DLD1 (cell line): Measurements from ENCODE around the gene MAP3K2.
"Not testable (repeated sequence)": the region's sequence is repeated elsewhere in the genome, so short reads cannot be mapped to it uniquely, and the experiment has no call there.

Experiments
- in situ Hi-C: cut with HindIII; loops from 2 replicates; pipeline ENCODE4 v1.10.0; 2017; ENCODE audit warnings: low sequenced_read_pairs

The MAP3K2 gene

GRCh38 chr2:127356531-127356930, 31.2 kb downstream of the MAP3K2 start:
- in situ Hi-C loops: no loop called here

DNA sequence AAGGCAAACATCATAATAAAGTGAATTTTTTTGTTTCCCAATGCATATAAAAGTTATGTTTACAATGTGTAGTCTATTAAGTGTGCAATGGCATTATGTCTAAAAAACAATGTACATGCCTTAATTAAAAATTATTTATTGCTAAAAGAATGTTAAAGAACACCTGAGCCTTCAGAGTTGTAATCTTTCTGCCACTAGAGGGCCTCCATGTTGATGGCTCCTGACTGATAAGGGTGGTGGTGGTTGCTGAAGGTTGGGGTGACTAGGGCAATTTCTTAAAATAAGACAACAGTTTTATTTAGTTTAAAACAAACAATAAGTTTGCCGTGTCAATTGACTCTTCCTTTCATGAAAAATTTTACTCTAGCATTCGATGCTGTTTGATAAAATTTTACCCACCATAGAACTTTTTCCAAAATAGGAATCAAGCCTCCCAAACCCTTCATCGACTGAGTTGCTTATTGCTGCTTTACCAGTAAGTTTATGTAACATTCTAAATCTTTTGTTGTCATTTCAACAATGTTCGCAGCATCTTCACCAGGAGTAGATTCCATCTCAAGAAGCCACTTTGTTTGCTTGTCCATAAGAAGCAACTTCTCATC, 32.3 kb downstream of the MAP3K2 start:
- in situ Hi-C loops: no loop called here

GRCh38 chr2:127353873-127354676, 33.7 kb downstream of the MAP3K2 start:
- in situ Hi-C loops: not testable (repeated sequence)

DNA sequence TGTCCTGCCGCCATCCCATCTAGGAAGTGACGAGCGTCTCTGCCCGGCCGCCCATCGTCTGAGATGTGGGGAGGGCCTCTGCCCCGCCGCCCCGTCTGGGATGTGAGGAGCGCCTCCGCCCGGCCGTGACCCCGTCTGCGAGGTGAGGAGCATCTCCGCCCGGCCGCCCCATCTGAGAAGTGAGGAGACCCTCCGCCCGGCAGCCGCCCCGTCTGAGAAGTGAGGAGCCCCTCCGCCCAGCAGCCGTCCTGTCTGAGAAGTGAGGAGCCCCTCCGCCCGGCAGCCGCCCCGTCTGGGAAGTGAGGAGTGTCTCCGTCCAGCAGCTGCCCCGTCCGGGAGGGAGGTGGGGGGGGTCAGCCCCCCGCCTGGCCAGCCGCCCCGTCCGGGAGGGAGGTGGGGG, 34.6 kb downstream of the MAP3K2 start:
- in situ Hi-C loops: not testable (repeated sequence)

GRCh38 chr2:127351603-127352002, 36.2 kb downstream of the MAP3K2 start:
- in situ Hi-C loops: no loop called here

GRCh38 chr2:127348426-127349000, 39.3 kb downstream of the MAP3K2 start:
- in situ Hi-C loops: no loop called here

GRCh38 chr2:127347734-127348392, 39.9 kb downstream of the MAP3K2 start:
- in situ Hi-C loops: no loop called here

- in situ Hi-C loops: no loop called here
Observed at GRCh38 chr2:127347015-127347414, 40.8 kb downstream of the MAP3K2 start.

- in situ Hi-C loops: no loop called here
Observed at GRCh38 chr2:127343277-127343676, 44.5 kb downstream of the MAP3K2 start.

- in situ Hi-C loops: no loop called here
Observed at GRCh38 chr2:127342101-127342500, 45.7 kb downstream of the MAP3K2 start.

DNA sequence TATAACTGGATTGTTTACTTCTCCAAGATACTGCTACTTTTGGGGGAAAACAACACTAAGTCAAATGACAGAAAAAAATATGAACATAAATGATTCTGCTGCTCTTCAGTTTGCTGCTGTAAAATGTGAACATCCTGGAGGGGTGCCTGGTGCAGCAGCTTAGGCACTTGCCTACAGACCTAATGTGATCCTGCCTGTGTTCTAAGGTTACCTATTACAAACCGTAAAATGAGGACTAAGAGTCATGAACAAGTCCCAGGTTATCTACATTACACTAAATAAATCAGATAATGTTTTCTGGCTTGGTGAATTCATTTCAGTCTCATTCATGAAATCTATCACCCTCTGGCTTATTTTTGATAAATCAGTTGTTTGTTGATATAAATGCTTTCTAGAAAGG, 55.4 kb downstream of the MAP3K2 start:
- in situ Hi-C loops: no loop called here

- in situ Hi-C loops: no loop called here
Observed at GRCh38 chr2:127330753-127331152, 57.0 kb downstream of the MAP3K2 start.

DNA sequence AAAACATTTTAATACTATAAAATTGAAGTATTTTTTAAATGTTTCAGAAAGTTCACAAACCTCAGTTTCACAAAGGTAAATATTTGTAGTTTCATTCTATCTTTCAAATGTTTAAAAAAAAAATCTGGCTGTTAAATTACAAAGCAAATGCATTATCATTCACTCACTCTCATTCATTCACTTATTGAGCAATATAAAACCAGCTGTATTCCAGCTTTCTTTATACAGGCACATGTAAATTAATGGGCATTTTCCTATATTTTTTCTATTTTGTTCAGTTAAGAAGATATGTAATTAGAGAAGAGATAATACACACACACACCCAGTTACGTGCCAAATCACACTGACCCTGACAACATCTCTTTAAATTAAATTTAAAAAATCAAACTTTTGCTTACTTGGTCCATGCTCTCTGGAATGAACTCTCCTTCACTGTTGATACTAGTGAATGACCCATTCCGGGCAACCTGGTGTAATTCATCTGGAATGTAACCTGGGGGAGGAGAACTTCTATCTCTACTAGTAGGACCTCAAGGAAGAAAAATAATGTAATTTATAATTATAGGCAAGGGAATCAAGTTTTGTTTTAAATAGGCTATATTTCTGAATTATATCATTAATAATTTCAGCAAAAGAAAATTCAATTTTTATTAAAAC, 61.4 kb downstream of the MAP3K2 start:
- in situ Hi-C loops: no loop called here

- in situ Hi-C loops: no loop called here
Observed at GRCh38 chr2:127324635-127325034, 63.1 kb downstream of the MAP3K2 start.

DNA sequence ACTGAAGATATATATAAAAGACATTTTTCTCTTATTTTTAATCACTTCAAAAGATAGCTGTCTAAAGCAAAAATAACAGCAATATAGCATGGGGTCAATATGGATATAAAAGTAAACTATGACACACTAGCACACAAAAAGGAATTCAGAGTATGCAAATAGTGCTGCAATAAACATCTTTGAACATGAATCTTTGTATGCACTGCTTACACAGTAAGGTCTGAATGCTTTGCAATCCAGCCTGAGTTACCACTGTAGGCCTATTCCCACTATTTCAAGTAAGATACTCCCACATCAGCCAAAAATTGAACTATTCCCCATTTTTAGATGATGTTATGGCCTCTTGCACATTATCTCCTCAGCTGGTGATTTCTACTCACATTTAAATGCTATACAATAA, 66.5 kb downstream of the MAP3K2 start:
- in situ Hi-C loops: no loop called here

GRCh38 chr2:127320586-127321275, 67.0 kb downstream of the MAP3K2 start:
- in situ Hi-C loops: no loop called here

DNA sequence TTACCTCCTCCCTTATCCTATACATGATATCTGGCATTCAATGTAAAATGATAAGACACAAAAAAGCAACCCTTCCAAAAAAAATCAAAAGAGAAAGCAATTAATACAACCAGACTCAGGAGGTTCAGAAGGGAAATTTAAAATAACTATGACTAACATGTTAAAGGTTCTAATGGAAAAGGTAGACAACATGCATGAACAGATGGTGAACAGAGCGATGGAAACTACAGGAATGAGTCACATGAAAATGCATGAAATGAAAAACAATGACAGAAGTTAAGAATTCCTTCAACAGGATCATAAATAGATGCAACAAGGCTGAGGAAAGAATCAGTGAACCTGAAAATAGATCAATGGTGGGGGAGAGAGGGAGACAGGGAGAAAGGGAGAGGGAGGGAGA, 67.7 kb downstream of the MAP3K2 start:
- in situ Hi-C loops: no loop called here

DNA sequence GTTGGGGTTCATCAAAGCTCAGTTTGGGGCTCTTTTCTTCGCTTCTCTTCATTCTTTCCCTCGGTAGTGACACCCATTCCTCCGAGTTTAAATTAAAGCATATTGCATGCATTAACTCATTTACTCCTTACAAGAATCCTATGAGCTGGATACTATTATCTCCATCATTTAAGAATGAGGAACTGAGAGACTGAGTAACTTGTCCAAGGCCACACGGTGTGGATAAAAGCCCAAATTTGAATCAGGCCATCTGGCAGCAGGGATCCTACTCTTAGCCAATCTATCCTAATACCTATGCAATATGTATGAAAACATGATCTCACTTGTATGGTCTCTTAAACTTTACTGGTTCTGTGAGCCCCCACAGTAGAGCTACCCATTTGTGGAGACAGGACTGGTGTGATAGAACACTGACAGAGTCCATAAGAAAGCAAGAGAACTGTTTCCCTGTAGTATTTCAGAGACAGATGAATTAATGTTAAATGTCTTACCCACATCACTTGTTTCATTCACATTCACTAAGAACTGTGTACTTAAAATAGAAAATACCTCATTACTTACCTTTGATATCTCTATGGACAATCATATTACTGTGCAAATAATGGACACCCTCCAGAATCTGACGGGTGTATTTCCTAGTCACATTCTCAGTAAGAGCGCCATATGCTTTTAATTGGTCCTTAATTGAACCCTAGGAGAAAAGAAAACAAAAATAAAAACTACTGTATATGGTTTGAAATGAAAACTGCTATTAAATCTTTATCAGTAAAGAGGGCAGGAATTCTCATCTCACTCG, 73.4 kb downstream of the MAP3K2 start:
- in situ Hi-C loops: no loop called here

DNA sequence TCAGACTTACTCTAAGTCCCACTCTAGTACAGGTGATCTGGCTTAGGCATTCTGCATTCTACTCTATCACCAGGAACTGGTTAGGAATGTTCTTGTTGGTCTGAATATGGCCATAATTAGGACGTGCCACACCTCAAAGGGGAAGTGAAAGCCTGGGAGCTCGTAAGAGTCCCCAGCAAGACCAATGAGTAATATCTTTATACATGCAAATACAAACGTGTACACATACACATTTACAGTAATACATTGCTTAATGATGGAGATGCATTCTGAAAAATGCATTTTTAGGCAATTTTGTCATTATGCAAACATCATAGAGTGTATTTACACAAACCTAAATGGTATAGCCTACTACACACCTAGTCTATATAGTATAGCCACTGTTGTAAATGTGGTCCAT, 74.4 kb downstream of the MAP3K2 start:
- in situ Hi-C loops: no loop called here

DNA sequence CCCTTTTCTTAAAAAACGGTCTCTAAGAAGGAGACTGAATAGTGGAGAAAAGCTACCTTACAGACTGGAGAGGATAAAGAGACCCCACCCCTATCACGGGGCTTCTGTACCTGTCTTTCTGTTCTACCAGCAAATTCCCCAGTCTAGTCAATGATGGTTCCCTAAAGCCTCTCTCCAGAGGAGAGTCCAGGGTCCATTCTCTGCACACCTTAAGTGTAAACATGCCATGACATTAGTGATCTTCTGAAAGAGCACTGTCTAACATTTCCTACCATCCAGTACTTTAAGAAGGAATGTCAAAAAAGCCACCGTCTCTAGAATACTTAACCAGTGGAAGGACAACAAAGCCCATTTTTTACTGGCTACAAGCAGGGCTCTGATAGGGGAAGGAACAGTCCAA, 76.8 kb downstream of the MAP3K2 start:
- in situ Hi-C loops: no loop called here
